ENCODE measurements around the gene SLX4.

The SLX4 gene

DNA sequence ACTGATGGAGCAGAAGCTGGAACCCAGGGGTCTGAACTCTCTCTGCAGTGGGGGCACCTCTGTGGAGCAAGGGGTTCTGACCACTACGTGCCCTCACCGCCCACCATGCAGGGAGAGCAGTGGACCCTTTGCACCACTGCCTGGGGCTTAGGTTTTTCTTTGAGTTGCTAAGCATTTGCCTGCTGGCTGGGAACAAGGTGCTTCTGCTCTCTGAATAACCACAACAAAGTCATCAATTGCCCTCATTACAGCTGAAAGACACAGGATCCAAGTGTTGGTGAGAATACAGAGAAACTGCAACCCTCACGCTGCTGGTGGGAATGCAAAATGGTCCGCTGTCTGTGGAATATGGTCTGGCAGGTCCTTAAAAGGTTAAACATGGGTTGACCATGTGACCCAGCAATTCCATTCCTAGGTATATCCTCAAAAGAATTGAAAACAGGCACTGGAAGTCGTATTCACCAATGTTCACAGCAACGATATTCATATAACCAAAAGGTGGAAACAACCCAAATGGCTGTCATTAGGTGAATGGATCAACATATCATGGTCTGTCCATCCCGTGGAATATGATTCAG is 57.0 kb downstream of the SLX4 start:
- FAIRE-seq (no peak), DNase-seq (ENCODE audit: low spot score) (no peak)

DNA sequence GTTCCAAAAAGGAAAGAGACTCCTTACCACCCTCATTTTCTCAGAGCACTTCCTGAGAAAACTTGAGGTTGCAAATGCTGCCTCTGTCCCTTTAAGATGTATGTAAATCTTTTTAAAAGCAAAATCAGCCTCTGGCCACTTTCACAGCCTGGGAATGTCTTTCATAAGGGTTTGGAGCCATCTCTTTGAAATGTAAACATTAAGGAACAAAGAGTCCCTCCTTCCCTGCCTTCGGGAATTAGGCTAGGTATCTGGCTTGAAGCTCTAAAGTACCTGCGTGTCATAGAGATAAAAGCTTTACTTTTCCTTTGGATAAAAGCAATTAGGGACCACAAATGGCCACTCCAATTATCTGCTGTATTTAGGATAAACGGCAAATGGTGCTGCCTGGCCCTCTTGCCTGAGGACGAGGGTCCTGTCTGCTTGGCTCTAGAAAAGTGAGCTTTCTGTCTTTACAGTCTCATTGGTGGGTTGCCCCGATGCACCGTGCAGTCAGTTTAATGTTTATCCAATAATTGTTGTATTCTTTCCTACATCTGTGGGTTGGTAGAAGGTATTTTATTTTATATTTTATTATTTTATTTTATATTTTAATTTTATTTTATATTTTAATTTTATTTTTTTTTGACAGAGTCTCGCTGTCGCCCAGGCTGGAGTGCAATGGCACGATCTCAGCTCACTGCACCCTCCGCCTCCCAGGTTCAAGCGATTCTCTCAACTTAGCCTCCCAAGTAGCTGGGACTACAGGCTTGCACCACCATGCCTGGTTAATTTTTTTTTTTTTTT is 58.1 kb downstream of the SLX4 start:
- DNase-seq (ENCODE audit: low spot score) (no peak), FAIRE-seq (no peak)

DNA sequence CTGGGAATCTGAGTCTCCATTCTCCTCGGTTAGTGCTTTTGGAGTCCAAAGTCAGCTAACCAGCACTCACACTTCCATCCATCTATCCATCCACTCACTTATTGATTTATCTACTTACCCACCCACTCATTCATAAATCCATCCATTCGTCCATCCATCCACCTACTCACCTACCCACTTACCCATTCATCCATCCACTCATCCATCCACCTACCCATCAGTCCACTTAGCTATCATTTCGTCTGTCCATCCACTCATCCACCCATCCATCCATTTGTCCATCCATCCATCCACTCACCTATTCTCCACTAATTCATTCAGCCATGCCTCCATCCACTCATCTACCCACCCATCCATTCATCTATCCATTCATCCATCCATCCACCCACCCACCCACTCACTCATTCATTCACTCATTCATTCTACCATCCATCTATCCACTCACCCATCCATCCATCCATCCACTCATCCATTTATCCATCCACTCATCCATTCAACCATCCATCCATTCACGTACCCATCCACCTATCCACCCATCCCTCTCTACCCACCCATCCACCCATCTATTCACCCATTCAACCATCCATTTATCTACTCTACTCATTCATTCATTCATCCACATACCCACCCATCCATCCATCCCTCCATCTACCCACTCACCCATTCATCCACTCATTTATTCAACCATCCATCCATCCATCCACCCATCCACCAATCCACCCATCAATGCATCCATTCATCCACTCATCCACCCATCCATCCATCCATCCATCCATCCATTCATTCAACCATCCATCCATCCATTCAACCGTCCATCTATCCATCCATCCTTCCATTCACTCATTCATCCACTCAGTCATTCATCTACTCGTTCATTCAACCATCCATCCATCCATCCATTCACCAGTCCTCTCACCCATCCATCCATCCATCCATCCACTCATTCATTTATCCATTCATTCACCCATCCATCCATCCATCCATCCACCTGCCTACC is 60.3 kb downstream of the SLX4 start:
- peak; percentile 90 for FAIRE-seq

DNA sequence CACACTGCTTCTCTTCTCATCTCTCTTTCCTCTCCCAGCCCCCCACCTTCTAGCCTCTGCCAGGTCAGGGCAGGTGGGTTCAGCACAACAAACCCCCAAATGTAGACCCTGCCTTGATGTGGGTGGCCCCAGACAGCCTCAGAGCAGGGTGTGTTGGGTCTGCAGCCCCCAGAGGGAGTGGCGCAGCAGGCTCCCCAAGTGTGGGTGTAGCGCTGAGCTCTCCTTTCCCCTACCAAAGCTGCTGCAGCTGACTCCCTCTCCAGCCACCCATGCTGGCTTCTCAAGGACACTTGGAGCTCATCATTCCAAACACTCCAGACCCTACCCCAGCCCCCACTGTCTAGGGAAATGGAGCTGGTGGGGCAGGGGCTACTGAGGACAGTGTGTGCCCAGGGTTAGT is 61.5 kb downstream of the SLX4 start:
- DNase-seq (ENCODE audit: low spot score) (no peak), FAIRE-seq (no peak)

More for the DNA sequence above, 60.3 kb downstream of the SLX4 start:
- DNase-seq (ENCODE audit: low spot score), result no peak

DNA sequence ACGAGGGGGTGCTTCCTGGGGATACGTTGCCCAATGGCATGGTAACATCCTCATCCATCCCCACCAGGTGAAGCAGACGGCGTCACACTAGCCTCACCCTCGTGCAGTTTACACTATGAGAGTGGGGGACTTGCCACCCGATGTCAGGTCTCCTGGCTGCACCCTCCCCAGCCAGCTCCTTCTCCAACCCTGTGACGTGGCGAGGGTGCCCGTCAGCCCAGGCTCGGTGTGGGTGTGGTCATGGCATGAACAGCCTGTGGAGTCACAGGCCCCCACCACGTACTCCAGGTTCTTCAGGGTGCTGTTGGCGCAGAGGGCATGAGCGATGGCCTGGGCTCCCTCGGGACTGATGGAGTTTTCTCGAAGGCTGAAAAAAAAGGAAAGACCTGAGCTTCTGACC is 62.5 kb downstream of the SLX4 start:
- no peak for FAIRE-seq

DNA sequence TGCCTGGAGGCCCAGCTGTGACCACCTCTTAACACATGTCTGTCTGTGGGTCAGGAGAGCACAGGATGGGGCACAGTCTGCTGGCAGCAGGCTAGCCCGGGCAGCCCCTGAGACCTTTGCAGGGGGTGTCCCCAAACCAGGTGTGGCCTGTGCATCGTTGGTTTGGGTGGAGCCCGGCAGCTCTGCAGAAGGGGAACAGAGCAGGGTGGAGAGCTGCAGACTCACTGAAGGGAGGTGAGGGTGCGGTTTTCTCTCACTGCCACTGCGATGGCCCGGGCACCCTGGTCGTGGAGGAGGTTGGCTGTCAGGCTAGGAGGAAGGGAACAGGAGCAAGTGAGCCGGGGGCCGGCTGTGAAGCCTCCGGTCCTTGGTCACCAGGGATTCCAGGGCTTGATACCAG is 63.0 kb downstream of the SLX4 start:
- DNase-seq (ENCODE audit: low spot score) (no peak), FAIRE-seq (no peak)

More for the DNA sequence above, 62.5 kb downstream of the SLX4 start:
- no peak for DNase-seq (ENCODE audit: low spot score)

DNA sequence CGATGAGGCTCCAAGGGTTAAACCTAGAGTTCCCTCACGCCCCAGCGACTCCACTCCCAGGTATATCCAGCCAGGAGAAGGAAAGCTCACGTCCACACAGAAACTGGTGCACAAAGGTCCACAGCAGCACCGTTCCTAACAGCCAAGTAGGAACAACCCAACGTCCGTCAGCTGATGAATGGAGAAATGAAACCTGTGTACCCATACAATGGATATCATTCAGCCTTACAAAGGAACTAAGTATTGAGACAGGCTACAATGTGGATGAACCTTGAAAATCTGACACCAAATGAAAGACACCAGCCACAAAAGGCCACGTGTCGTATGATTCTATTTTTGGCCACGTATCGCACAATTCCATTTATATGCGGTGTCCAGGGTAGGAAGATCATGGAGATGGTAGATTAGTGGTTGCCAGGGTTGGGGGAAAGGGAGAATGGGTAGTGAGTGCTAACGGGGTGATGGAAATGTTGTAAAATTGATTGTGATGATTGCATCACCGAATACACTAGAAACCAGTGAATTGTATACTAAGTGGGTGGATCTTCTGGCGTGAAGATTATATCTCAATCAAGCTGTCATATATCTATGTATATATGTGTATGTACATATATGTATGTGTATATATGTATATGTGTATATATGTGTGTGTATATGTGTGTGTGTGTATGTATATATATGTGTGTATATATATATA is 64.3 kb downstream of the SLX4 start:
- DNase-seq (ENCODE audit: low spot score) (no peak), FAIRE-seq (no peak)

DNA sequence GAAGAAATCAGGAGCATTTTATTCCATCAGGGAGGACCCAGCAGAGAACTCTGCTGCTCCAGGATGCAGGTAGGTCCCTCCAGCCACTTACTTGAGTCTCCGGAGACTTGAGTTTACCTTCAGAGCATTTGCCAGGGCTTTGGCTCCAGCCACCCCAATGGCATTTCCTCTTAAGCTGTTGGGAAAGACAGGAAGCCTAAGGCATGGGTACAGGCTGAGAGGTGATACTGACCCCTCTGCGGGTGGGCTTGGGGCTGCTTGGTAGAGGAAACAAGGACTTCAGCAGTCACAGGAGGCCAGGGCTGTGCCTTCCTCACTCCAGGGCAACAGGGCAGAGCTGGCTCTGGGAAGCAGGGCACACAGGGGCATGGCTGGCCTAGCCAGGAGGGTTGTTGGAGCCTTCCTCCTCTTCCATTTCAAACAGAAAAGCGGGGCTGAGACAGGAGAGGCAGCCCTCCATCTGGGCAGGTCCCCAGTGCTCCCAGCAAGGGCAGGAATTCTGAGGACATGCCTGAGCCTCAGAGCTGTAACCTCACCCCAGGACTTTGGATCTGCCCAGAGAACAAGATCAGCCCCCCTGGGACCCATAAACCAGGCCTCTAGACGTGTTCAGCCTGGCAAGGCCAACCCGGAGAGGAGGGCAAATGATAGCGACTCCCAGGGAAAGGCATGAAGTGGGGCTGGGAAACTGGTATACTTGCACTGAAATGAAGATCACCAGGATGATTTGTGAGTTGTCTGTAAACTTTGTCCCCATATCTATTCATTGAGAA is 68.6 kb downstream of the SLX4 start:
- DNase-seq (ENCODE audit: low spot score) (no peak), FAIRE-seq (no peak)

DNA sequence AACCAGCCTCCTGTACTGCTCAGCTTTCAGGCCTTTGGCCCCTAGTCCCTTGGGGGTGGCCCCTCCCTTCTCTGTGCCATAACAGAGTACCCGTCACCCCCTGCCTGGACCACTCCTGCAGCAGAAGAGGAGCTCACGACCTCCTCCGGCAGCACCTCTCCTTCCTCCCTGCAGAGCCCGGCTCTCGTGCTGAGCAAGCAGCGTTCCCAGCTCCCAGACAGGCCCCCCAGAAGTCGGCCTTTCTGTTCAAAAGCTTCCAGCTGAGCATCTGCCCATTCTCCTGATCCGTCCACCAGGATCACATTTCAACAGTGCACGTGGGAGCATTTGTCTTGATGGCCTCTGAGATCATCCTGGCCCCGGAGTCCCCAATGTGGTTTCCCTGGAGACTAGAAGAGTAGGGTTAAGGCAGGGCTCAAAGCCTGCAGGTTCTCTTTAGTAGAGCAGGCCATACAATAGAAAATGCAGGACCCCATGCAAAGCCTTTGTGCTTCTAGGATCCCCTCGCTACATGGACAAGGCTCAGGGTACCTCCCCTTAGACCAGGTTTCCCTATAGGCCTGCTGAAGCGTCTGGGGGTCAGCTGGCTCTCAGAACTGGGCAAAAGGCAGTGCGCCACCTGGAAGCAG is 69.8 kb downstream of the SLX4 start:
- no peak for FAIRE-seq

DNA sequence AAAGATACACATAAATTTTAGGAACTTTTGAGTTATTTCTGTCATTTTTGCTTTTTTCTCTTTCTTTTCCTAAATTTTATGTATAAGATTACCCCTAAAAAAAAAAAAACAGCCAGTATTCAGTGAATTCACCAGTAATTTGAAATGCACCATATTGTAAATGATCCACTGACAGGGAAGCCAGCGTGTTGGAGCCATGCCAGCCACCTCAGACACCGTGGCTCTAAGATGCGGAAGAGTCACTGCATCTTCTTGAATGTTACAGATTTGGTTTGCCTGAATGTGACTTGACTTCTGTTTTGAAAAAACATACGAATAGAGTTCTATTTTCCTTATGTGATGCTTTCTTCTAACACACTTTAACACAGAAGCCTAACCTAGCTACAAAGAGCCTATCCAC is 73.2 kb downstream of the SLX4 start:
- no peak for DNase-seq (ENCODE audit: low spot score)
- no peak for FAIRE-seq

More for the DNA sequence above, 69.8 kb downstream of the SLX4 start:
- no peak for DNase-seq (ENCODE audit: low spot score)

DNA sequence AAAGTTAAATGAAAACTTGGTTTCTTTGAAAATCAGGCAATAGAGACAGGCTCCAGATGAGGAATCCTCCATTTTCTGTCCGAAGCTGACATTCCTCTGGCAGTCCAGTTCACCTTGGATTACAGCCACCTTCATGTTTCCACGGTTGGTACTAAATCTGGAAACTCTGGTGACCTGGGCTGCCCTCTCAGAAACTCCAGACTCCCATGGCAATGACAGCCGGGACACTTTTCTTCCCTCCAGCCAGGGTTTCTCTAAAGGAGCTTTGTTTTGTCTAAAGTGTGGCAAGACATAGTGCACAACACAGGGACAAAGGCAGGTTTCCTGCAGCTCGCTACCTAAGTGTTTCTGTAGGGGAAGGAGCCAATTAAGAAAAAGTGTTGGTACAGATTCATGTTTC is 74.6 kb downstream of the SLX4 start:
- FAIRE-seq (no peak), DNase-seq (ENCODE audit: low spot score) (no peak)

DNA sequence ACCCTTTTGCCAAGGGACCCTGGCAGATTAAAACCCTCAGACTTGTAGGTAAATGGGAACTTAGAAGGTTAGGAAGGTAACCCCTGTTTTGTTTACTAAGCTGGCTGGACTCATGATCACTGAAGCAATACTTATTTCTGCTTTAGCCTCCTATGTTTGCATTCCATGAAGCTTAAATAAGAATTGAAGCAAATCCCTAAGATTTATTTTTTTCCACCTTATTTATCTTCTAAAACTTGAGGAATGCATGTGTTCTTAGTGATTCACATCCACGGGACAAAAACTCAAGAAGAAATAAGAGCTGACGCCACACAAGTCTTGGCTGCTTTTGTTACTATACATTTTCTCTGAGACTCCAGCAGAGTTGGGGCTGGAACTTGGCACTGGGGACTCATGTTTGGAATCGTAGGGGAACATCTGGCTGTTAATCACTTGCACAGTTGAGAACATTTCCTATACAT is 75.1 kb downstream of the SLX4 start:
- FAIRE-seq (no peak), DNase-seq (ENCODE audit: low spot score) (no peak)

DNA sequence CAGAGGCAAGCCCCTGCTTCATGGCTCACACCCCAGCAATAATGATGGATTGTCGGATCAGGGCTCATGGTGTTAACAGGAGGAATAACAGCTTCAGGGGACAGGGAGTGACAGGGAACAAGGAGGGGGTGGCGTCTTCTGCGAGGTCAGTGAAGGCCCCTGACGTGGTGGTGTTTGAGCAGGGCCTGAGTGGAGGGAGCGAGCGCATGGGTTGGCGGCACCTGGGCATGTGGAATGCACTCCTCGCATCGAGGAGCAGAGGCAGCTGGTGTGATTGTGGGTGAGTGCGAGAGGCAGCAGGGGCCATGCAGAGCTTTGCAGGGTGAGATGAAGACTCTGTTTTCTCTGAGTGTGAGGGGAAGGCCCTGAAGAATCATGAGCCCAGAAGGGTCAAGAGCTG is 77.3 kb downstream of the SLX4 start:
- no peak for DNase-seq (ENCODE audit: low spot score)
- no peak for FAIRE-seq

DNA sequence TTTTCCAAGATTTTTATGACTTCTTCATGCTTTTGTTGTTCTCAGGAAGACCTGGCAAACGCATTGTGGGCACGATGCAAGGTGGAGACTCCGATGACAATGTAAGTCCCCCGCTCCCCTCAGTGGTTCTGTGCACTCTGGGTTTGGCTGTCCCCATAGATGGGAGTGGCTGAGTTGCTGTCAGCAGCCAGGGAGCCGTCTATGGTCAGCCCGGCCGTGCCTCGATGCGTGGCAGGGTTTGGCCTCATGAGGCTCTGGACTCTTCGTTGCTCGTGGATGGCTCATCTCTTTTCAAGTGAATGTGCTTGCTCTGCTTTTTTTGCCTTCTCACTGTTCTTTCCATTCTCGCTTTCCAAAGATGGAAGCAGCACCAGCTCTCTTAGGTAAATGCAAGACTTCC is 78.7 kb downstream of the SLX4 start:
- FAIRE-seq, result no peak
- DNase-seq (ENCODE audit: low spot score), result no peak

Measured in urothelium cell line (cell line).